CD4-positive, alpha-beta T cell treated with Interleukin-17A for 1 hour (primary cell): ENCODE results near the gene COL16A1.
A peak's percentile ranks its signal among the peaks of the same experiment; 100 is the strongest.

Source experiments
- DNase-seq: peaks from one replicate; pipeline ENCODE4 v3.0.0-alpha.2; 2020

COL16A1 gene

DNA sequence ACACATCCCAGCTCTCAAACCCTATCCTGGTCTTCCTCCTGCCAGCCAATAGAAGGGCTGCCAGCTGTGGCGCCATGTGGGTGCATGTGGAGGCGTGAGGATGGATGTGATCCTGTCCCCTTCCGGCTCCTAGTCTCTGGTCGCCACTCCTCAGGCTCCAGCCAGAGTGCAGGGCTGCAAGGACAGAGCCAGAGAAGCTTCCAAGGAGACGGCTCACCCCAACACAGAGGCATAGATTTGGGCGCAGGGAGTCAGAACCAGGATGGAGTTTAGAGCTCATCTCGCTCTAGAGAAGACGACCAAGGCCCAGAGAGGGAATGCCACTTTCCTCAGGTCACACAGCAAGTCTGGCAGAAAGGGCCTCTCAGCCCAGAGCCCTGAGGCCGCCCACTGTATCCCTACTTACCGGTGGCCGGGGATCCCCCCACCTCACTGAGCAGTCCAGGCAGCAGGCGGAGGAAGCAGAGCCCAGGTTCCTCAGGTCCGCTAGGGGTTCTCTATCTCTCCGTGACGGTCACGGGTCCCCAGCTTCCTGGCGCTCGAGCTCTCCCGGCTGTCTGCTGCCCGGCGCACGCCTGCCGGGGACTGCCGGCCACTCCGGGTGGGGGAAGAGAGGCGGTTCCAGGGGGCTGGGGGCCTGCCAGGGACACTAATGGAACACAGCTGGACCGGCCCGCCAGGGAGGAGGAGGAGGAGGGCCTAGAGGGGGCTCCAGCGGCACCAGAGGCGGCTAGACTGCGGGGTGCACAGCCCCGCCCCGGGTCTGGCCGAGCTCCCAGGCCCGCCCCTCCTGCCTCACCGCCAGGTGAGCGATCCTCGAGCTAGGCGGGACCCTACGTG lies at the start of gene COL16A1:
Gene COL16A1, minus strand, starts transcription at position 587 of the 840 bp plus-strand sequence. CDS start 1,824 bp downstream, outside the sequence.
- DNase-seq: no peak

DNA sequence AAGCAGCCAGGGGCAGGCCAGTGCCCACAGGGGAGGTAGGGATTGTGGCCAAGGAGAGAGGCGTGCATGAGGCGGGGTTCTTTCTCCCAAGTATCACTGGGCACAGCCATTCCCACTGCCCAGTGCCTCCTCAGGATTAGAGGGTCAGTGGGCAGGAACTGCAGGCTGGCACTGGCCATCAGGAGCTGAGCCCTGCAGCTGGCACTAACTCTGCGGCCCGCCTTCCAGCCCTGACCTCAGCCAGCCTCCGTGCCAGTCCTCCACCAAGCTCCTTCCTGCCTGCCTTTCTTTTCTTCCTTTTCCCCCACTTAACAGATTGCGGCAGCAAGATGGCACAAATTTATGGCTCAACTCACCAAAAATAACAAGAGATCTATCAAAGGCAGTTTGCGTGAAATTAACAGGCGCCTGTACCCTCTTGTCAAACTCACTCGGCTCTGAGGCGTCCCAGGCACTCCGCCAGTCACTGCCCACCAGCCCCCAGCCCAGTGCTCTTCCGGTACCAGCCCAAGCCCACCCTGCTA lies 49.2 kb upstream of the COL16A1 start:
- no peak for DNase-seq

- no peak for DNase-seq
These were observed 48.4 kb upstream of the COL16A1 start for GRCh38 chr1:31752258-31752657.

GRCh38 chr1:31751822-31752241 lies 48.0 kb upstream of the COL16A1 start:
- DNase-seq: no peak

DNA sequence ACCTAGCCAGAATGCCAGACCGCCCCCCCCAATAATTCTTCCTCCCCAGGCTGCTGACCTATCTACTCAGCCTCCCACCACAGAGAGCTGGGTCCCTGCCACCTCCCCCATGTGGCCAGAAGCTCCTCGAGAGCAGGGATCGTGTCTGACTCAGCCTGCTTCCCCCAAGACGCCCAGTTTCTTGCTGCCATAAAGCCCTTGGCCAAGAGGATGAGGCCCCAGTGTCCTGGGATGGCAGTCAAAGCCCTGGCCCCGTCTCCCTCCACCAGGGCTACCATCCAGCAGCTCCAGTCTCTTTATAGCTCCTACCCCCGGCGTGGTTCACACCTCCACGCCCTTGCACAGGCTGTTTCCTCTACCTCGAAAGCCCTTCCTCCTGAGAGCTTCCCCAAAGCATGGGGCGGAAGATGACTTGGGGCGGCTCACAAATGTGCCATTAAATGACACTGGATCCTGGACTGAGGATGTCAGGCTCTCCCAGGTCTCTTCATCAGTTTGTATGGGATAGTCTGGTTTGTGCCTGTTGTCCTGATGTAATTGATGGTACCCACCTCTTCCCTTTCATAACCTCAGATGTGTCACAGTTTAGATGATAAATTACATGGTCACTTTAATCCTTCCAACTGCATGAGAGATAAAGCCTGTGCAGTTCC lies 47.2 kb upstream of the COL16A1 start:
- DNase-seq: peak; percentile 52

DNA sequence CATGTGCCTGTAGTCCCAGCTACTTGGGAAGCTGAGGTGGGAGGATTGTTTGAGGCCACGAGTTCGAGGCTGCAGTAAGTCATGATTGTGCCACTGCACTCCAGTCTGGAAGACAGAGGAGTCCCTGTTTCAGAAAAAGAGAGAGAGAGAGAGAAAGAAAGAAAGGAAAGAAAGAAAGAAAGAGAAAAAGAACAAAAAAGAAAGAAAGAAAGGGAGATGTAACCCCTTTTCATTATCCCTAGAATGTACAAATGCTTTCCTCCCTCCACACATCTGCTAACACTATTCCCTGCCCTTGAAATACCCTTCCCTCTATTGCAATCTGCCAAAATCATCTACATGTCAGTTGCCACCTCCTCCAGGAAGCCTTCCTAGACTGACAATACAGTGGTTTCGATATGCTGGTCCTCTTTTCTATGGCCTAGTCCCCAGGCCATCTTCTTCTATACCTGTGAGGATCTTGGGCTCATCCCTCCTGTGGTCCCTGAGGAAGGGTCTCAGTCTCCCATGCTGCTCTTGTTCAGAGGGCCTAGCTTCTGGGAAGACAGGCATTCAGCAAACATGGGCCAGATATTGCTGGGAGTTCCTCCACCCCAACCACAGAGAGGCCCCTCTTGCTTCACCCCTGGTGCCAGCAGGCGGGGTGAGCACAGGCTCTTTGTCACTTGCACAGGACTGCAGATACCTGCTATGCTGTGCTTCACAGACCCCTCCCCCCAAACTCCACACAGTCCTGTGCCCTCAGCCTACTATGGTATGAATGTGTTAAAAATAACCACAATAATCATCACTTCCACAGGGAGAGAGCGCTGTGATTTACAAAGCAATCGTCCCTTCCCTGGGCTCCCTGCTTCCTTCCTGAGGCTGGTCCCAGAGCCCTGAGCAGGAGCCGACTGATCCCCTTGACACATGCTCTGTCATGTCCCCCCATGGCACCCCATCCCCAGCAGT lies 46.2 kb upstream of the COL16A1 start:
- no peak for DNase-seq

DNA sequence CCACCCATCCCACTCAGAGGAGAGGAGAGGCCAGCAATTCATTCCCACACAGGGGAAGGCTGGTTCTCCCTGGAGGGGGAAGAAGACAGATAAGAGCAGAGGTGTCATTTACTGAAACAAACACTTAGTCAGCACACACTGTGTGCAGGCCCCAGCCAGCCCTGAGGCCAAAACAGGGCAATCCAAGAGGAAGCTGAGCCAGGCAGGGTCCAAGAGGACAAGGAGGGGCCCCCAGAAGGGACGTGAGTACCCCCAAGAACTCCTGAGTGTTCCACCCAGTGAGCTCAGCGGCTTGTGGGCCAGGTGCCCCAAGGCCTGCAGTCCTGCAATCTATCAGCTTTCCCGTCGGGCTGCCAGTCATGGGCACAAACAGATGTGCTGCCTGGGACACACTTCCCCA lies 44.5 kb upstream of the COL16A1 start:
- no peak for DNase-seq

- DNase-seq: no peak
These were observed 43.5 kb upstream of the COL16A1 start for GRCh38 chr1:31747304-31747703.

- no peak for DNase-seq
These were observed 42.9 kb upstream of the COL16A1 start for GRCh38 chr1:31746687-31747086.

- DNase-seq: no peak
These were observed 42.3 kb upstream of the COL16A1 start for GRCh38 chr1:31745946-31746670.

- DNase-seq: peak; percentile 59
These were observed 41.5 kb upstream of the COL16A1 start for GRCh38 chr1:31745096-31745945.

- DNase-seq: peak; percentile 28
These were observed 40.5 kb upstream of the COL16A1 start for GRCh38 chr1:31744165-31744888.

DNA sequence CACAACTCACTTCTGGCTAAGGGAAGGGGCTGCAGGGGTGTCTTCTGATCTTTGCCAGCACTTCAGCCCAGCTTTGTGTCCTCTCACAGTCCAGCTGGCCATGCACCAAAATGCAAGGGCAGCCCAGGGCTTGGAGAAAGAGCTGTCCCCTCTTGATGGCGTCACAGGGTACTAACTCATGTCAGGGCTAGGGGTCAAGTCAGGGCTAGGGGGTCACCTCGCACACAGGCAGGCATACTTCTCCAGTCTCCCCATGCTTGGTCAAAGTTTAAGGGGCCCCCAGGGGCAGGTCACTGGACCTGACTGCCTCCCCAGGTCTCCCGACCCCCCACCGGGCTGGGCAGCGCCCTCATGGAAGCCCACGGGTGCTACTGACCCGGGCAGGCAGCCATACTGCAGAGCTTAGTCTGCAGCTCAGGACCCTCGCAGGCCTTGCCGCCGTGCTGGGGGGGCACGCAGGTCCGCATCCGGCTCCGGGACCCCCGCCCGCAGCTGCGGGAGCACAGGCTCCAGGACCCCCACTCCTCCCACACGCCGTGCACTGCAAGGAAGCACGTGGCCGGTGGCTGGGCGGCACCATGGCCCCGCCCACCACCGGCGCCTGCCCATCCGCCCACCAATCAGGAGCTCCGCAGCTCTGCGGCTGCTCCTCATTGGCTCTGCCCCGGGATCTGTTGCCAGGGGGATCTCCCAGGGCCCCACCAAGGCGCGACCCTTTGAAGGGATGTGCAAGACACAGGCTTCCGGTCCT lies 38.8 kb upstream of the COL16A1 start:
- DNase-seq: no peak

GRCh38 chr1:31739346-31739745 lies 35.5 kb upstream of the COL16A1 start:
- DNase-seq: peak; percentile 60

GRCh38 chr1:31736675-31737074 lies 32.9 kb upstream of the COL16A1 start:
- no peak for DNase-seq

DNA sequence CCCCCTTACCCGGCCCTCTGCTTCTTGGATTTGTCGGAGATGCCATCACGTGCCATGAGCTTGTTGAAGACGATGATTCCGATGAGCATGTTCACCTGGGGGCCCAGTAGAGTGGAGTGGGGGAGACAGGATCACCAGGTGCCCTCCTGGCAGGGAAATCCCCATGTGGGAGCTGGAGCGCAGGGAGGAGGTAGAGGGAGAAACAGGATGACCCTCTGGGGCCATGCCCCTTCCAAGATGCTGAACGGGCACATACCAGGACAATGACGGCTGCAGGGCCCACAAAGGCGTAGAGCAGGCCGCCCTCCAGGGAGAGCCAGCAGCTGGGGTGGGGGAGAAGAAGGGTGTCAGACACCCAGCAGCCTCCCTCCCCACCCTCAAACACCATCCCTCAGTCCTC lies 31.8 kb upstream of the COL16A1 start:
- no peak for DNase-seq

- no peak for DNase-seq
These were observed 30.8 kb upstream of the COL16A1 start for GRCh38 chr1:31734582-31735107.

- no peak for DNase-seq
These were observed 29.8 kb upstream of the COL16A1 start for GRCh38 chr1:31733389-31734219.
